ENCODE results near the gene C11orf58.
A peak's percentile ranks its signal among the peaks of the same experiment; 100 is the strongest.

The C11orf58 gene

DNA sequence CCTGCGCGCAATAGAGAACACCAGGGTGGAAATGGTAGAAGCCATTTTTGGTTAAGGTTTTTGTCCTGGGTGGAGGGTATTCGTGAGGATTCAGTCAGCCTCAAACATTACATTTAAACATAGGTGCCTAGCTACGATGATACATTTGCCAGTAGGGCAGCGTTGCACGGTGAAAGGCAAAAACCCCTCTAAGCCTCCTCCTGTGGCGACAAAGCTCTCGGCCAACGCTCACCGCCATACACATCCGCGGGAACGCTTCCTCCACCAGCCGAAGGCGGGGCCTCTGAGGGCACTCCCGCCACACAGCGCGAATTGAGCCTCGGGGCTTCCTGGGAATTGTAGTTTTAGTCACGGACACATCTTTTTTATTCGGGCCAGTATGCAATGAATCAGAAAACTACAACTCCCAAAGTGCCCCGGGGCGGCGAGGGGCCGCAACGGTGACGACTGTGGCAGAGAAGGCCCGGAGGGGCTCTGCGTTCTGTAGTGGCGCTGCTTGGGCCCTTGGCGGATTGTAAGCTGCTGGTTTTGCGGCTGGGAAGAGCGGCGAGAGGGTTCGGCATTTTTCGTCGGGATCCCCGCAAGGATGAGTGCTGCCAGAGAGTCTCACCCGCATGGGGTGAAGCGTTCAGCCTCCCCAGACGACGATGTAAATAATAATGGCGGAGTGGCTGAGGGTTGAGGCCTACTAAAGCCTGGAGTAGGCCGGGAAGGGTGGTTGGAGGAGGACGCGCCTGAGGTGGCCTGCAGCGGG lies at the start of gene C11orf58:
TSS of gene C11orf58 (plus strand) at position 455 of the 754 bp plus-strand sequence. CDS start at position 587, 132 bp downstream.
- DNase-seq (ENCODE audit: low read depth, low spot score) = peak; percentile 89

GRCh38 chr11:16690086-16690485 lies 48.4 kb upstream of the C11orf58 start:
- no peak for DNase-seq (ENCODE audit: low read depth, low spot score)

DNA sequence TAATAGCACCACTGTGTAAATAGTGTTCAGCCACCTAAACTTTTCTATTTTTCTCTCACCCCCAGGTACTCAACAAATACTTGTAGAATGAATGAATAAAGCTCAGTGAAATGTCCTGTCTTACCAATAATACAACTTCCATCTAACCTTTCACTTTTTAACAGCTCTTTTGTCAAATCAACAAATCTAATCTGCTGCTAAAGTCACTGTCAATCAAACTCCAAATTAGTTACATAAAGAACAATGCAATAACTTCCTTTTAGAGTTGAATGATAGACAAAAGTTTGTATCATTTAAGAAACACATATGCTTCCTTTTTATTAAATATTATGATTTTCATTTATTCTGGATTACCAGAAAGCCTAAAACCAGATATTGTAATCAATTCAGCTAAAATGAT lies 34.7 kb upstream of the C11orf58 start:
- DNase-seq (ENCODE audit: low read depth, low spot score) = no peak

DNA sequence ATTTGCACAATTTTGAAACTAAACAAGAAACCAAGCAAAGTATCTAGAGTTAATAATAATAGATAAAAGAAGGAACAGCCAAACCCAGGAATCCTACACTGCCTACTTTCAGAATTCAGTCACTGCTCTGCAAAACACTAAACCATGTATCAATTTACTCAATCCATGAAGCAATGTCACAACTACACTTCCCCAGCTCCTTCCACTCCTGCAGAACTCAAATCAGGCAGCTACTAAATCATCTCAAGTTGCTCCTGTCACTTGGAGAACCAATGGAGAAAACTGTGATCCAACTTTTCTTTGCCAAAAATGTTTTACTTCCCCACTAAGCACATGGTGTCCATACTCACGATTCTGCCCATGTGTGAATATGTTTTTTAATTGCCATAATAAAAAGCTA lies 24.9 kb upstream of the C11orf58 start:
- DNase-seq (ENCODE audit: low read depth, low spot score) = no peak

- no peak for DNase-seq (ENCODE audit: low read depth, low spot score)
Observed at GRCh38 chr11:16722581-16723344, 15.7 kb upstream of the C11orf58 start.

DNA sequence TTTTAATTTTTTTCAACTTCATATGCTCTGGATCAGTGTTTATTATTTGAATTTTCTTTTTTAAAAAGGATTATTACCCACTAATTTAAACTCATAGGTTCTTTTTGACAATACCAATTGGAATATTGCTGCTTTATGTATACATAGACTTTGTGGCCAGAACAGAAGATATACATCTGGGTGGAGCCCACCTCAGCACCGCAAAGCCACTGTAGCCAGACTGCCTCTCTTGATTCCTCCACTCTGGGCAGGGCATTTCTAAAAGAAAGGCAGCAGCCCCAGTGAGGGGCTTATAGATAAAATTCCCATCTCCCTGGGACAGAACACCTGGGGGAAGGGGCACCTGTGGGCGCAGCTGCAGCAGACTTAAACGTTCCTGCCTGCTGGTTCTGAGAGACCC lies 10.6 kb upstream of the C11orf58 start:
- no peak for DNase-seq (ENCODE audit: low read depth, low spot score)

GRCh38 chr11:16737818-16738192 lies 642 bp upstream of the C11orf58 start:
- no peak for DNase-seq (ENCODE audit: low read depth, low spot score)

DNA sequence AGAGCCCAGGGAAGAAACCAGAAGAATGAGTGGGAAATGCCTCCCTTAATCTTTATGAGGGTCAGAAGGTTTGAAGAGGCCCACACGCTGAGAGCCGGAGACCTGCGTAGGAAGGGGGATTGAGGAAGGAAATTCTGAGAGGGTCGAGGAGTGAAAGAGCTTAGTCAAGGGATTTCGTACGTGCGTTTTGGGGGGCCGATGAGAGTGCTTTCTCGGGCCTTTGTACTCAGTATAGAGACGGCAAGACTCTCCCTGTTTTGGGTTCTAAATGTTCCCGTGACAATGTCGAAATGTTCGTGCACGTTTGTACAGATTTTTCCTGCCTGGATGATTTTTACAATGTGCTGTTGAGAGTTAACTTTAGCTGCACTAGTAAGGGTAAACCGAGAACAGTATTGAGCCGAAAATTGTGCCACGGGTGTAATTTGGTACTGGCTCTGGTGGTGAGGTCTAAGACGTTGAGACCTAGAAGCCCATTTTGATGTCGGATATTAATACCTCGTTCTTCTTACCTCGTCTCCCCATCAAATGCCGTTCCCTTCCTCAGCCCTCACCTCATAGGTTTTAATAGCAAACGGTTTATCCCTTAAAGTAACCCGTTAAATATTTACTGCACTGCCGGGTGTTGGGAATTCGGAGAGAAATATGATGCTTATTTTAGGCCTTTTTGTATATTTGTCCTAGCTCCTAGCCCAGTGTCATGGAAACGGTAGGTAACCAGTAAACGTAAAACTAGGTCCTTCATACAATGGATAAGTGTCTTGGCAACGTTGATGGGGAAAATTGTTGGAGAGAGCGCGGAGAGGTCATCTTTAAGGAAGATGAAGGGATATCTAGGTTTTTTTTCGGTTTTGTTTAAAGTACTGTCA lies 734 bp downstream of the C11orf58 start:
- DNase-seq (ENCODE audit: low read depth, low spot score) = no peak

- DNase-seq (ENCODE audit: low read depth, low spot score) = no peak
Observed at GRCh38 chr11:16741473-16741872, 3.0 kb downstream of the C11orf58 start.

DNA sequence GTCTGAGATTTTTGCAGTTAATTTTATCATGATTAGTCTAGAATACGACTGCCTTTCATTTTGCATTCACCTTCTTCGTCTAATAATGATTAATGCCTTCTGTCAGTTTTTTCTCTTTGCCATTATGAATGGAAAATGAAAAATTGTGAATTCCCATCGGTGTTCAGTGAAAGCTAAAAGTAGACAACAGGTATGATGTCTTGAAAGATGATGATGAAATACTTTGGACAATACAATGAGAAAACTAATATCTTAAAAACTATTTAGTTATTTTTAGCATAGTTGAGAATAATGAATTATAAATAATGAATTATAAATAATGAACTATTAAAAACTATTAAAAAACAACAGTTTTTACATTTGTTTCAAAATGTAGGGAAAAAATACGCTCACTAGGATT lies 5.0 kb downstream of the C11orf58 start:
- no peak for DNase-seq (ENCODE audit: low read depth, low spot score)

DNA sequence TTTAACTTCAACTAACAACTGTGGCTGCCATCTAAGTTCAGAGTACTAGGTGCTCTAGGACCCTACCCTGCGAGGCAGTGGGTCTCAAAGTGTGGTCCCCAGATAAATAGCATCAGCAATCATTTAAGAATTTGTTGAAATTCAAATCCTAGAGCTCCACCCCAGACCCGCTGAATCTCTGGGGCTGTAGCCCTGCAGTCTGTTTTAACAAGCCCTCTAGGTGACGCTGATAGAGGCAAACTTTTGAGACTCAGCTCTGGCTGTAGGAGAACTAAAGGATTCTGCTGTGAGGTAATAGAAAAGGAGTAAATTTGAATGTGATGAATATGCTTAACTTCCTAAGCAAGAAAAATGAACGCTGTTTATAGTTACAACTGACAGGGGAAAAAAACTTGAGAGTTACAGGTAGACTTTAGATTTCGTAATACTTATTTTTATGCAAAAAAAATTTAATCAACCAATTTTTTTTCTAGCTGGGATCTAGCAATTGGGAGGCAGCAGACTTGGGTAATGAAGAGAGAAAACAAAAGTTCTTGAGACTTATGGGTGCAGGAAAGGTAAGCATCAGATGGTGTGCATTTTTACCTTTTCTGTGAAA lies 5.8 kb downstream of the C11orf58 start:
- DNase-seq (ENCODE audit: low read depth, low spot score) = no peak

DNA sequence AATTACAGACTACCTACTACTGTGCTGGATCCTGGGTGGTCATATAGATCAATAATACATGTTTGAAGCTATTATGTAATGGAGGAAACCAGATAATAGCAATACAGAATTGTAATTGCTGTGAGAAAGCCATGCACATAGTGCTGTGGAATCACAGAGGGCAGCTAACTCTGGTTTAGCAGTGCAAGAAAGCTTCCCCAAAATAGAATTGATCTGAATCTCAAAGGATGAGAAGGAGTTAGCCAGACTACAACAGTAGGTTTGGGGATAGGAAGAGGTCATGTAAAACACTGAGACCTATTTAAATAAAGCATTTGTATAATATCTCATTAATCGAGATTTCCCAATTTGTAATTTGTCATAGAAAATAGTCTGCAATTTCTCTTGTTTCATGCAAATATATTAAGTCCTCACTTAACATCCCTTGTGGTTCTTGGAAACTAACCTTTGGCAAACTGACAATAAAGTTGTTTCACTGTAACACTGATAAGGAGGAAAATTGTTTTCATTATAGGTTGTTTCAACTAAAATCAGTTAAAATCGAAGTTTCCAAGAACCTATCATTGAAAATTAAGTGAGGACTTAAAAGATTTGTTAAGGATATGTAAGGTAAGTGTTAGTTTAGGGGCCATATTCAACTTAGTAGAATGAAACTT lies 7.6 kb downstream of the C11orf58 start:
- no peak for DNase-seq (ENCODE audit: low read depth, low spot score)

DNA sequence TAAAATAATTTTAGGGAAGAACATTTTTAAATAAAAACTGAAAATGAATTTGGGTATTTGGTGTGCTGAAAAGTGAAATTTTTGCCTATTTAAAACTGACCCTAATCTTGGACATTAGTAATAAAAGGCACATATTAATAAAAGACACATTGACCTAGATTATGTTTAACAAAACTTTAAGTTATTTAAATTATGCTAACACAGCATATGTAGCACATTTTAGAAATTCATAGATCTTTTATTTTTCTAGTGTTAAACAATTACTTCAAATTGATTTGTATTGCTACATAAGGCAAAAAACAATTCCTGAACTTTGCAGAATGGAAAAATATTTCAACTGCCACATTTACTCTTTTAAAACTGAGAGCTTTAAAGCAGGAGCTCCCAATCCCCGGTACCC lies 10.6 kb downstream of the C11orf58 start:
- DNase-seq (ENCODE audit: low read depth, low spot score) = no peak

DNA sequence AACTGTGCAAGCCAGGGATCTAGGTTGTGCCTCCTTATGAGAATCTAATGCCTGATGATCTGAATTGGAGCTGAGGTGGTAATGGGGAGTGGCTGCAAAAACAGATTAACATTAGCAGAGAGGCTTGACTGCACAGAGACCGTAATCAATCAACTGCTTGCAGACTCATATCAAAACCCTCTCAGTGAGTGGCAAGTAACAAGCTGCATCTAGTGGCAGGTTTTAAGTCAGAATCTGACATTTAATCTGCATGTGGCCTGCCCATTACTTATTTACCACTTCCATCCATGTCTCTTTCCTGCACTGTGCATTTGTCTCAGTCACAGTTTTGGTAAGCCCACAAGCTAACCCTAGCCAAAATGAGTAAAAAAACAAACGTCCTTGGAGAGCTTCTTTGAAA lies 11.2 kb downstream of the C11orf58 start:
- no peak for DNase-seq (ENCODE audit: low read depth, low spot score)

GRCh38 chr11:16750417-16750816 lies 12.0 kb downstream of the C11orf58 start:
- DNase-seq (ENCODE audit: low read depth, low spot score) = no peak

GRCh38 chr11:16758382-16759024 lies 20.1 kb downstream of the C11orf58 start:
- no peak for DNase-seq (ENCODE audit: low read depth, low spot score)

- no peak for DNase-seq (ENCODE audit: low read depth, low spot score)
Observed at GRCh38 chr11:16759857-16760508, 21.5 kb downstream of the C11orf58 start.

DNA sequence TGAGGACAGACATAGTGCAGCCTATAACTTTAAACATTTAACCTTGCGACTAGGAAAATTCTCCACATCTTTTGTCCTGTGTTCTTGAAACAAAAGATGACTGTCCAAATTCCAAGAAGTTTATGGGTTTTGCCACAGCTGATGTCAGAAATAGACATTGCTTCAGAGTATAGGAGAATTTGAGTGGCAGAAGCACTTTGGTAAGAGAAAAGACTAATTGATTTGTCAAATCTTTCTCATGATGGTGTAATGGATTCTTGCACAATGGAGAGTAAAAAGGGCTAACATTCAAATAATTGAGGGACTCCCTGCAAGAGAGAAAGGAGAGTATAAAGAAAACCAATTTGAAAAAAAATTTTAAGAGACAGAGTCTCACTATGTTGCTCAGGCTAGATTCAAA lies 25.3 kb downstream of the C11orf58 start:
- no peak for DNase-seq (ENCODE audit: low read depth, low spot score)

- no peak for DNase-seq (ENCODE audit: low read depth, low spot score)
Observed at GRCh38 chr11:16764888-16765287, 26.4 kb downstream of the C11orf58 start.

GRCh38 chr11:16767137-16767536 lies 28.7 kb downstream of the C11orf58 start:
- DNase-seq (ENCODE audit: low read depth, low spot score) = no peak
